ENCODE results near the gene PLIN3. TPM values are rescaled to one million over a fixed set of nuclear protein-coding genes. Genes with fewer than 3 reads are reported as not detected.
A peak's percentile ranks its signal among the peaks of the same experiment; 100 is the strongest.

Gene PLIN3
- total and polyA plus RNA-seq, 2 donors (not counting 1 experiment from before 2014, with no cell fraction given), result 27.6 to 34.3 TPM

- peaks cover 6% of the 10 kb centered on the region for H4K20me1 ChIP-seq (ENCODE audit: control insufficient read depth, insufficient read depth, low read length, poor library complexity, severe bottlenecking)
- H3K9me3 Mint-ChIP-seq (ENCODE audit: insufficient read depth), result no peaks in the 10 kb centered on the region
- peaks cover 0 to 19% of the 10 kb centered on the region in 2 experiments for H3K36me3 ChIP-seq (replicated peaks in 1 of 2; ENCODE audit: control extremely low read depth in 1 of 2, control insufficient read depth in 1 of 2, extremely low read depth in 1 of 2, insufficient read depth in 2 of 2, low read length in 1 of 2)
- peak overlapping the region; percentile 74 for H3K4me3 Mint-ChIP-seq
- no peak overlapping the region for H3K27ac ChIP-seq (ENCODE audit: low read length in 2 of 2)
- intact Hi-C loops (cut with micrococcal nuclease), result loop anchor here (1.0 to 5.0 kb wide), 3 partner anchors 14 to 52 kb away; partner anchors contain the start of genes FEM1A and PLIN3
- peaks cover 10 to 21% of the 10 kb centered on the region in 2 donors for H3K4me1 ChIP-seq (ENCODE audit: control insufficient read depth in 2 of 2, insufficient read depth in 2 of 2, low read length in 2 of 2)
- H3K9me3 ChIP-seq (ENCODE audit: control extremely low read depth in 1 of 3, control insufficient read depth in 2 of 3, insufficient read depth in 1 of 3, low read length in 2 of 3), result peaks cover 0 to 9% (median 0%) of the 10 kb centered on the region in 3 donors
- POLR2A ChIA-PET, result no interaction called here
- H3K4me1 Mint-ChIP-seq, result peaks cover 25% of the 10 kb centered on the region
- WGBS (ENCODE audit: insufficient coverage), result 74% methylated on average over 7 of the region's 7 CpGs
- H3K79me2 ChIP-seq (ENCODE audit: control insufficient read depth, insufficient read depth, low read length), result peaks cover 27% of the 10 kb centered on the region
- peak overlapping the region; percentile 42 for H3K9ac ChIP-seq (ENCODE audit: low read length)
- H3K27me3 Mint-ChIP-seq, result no peaks in the 10 kb centered on the region
- CTCF ChIA-PET, result interaction anchor here (0.5 to 16.3 kb wide), 7 partner anchors 8 to 281 kb away, joined by 3 to 612 read pairs (median 6); partner anchors contain the start of gene PLIN3
- H2AFZ ChIP-seq (ENCODE audit: insufficient read depth, low read depth, low read length, poor library complexity, severe bottlenecking), result no peak overlapping the region
- TF ChIP-seq EZH2 (IDR thresholded peaks at IDR 0.05; ENCODE audit: borderline replicate concordance, insufficient read depth, low read depth, low read length, poor library complexity, severe bottlenecking) (no peak), CTCF (IDR thresholded peaks at IDR 0.05) (no peak)
- peak overlapping the region in 1 of 5 experiments; percentile 57 for H3K4me3 ChIP-seq (ENCODE audit: control extremely low read depth in 1 of 5, extremely low read depth in 1 of 5, insufficient read depth in 1 of 5, low read depth in 2 of 5, low read length in 4 of 5)
- no peak for ATAC-seq (ENCODE audit: low read depth)
- peak overlapping the region; percentile 69 for H3K4me2 ChIP-seq (replicated peaks; ENCODE audit: low read depth, low read length, poor library complexity, severe bottlenecking)
- H3K27me3 ChIP-seq (replicated peaks in 1 of 4; ENCODE audit: control extremely low read depth in 1 of 4, control insufficient read depth in 3 of 4, insufficient read depth in 4 of 4, low read length in 3 of 4), result no peaks in the 10 kb centered on the region
- DNase-seq, result no peak
- H3K27ac Mint-ChIP-seq, result no peak overlapping the region
Measured at GRCh38 chr19:4814625-4815425, 52.6 kb downstream of the PLIN3 start.
